DMS79 treated with DMSO at 0.1 percent for 48 hours (cell line): ENCODE measurements around the gene SPTBN5.

Experiments
- DNase-seq: peaks from one replicate; lab custom pipeline; 2025; lab: John Stamatoyannopoulos, UW

Gene SPTBN5

DNA sequence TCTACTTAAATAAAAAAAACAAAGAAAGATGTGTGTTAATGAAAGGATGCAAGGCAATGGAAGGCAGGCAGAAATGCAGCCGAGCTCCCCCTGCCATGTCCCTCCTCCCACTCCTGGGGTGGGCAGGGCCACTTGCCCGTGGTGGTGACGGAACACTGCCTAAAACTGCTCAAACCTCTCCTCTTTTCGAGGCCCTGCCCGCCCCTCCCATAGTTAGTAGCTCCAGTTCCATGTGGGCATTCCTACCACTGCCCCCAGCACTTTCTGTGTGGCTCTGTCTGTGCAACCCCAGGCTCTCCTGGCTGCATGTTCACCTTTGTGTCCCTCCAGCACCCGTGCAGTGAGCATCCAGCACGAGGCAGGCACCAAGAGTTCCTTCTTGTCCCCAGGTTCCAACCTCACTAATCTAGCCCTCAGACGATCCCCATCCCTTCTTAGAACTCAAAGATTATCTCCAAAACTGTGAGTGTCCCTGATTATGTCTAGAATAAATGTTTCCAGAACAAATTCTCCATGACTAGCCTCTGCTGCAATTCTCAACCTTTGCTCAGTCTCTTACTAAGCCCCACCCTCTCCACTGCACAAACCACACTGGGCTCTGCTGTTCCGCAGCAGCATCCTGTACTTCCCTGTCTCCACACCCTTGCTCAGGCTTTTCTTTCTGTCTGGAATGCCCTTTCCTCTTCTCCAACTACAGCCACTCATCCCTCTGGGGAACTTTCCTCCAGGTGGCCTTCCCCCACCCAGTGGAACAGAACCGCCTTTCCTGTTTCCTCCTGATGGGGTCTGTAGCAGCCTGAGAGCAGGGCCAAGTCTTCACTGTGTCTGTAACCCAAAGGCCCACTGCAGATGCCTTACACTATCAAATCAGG, 32.6 kb upstream of the SPTBN5 start:
- no peak for DNase-seq

- no peak for DNase-seq
Measured at GRCh38 chr15:41925086-41925608, 31.3 kb upstream of the SPTBN5 start.

DNA sequence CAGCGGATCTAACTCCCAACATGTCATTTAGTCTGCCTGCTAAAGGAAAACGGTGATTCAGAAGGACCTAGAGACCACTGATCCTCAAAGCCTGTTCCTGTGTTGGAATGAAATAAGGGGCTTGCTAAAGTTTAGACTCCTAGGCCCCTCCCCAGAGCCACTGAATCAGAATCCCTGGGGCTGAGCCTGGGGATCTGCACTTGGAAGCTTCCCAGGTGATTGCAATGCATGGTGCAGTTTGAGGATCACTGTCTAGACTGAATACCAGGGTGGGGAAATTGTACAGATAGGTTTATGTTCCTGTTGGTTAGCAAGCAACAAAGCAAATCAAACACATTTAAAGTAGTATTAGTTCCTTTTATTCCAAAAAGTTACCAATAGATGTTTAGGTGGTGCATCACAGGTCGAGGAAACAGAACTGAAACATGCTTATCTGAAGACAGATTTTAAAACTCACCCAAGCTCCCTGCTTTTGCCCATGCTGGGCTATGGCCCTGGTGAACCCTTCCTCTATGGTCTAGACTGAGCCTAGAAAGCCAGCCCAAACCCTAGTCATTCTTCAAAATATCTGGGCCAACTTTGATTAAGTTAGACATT, 29.6 kb upstream of the SPTBN5 start:
- no peak for DNase-seq

DNA sequence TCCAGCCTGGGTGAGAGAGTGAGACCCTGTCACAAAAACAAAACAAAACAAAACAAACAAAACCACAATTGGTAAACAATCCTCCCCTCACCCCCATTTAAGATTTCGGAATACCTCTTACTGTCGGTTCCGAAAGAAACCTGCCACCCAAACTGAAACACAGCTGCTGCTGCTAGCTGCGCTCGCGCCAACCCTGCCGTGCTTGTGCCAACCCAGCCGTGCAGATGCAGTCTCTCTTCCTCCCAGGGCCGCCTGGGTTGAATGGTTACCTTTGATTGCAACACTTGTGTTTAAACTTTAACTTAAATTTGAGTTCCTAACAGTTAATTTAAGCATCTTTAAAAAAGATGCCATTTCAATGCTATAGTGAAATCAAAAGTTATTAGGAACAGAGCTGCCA, 28.5 kb upstream of the SPTBN5 start:
- no peak for DNase-seq

DNA sequence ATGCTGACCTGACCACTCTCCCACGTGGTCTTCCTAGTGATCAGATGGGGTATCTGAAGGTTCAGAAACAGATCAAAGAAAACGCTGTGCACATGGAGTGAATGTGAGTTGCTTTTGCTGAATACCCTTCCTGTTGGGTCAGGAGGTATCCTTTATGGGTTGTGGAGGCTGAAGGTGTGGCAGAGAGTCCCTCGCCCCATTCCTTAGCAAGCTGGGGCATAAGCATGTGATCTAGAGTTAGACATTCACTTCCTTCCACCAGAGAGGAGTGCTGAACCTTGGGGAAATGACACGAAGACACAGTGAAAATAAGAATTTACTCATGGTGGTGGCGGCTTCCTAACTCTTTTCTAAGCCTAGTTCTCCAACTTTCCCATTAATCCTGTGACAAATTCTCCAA, 27.8 kb upstream of the SPTBN5 start:
- DNase-seq: no peak

GRCh38 chr15:41921167-41921566, 27.3 kb upstream of the SPTBN5 start:
- no peak for DNase-seq

DNA sequence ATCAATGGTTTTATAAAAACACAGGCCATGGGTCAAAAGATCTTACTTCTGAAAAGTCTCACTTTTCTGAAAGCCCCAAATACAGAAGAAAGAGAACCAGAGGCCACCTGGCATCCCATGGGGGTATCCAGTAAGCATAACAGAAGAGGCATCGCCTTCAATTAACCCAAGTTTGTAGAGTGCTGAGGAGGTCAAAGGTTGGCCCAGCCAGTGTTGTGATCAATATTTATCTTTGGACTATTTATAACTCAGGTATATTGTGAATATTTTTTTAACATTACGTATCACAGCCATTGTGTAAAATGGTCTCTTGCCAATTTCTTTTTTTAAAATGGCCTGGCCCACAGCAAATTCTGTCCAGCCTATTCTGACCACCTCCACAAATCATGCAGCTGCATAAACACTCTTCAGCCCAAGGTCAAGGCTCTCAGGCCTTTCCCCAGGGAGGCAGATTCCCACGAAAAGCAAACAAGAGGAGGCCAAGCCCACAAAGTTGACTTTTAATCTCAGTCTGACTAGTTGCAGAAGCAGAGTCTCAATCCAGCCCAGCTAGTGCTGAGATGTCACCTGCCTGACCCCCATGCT, 26.2 kb upstream of the SPTBN5 start:
- DNase-seq: no peak

GRCh38 chr15:41919201-41919820, 25.5 kb upstream of the SPTBN5 start:
- DNase-seq: no peak

DNA sequence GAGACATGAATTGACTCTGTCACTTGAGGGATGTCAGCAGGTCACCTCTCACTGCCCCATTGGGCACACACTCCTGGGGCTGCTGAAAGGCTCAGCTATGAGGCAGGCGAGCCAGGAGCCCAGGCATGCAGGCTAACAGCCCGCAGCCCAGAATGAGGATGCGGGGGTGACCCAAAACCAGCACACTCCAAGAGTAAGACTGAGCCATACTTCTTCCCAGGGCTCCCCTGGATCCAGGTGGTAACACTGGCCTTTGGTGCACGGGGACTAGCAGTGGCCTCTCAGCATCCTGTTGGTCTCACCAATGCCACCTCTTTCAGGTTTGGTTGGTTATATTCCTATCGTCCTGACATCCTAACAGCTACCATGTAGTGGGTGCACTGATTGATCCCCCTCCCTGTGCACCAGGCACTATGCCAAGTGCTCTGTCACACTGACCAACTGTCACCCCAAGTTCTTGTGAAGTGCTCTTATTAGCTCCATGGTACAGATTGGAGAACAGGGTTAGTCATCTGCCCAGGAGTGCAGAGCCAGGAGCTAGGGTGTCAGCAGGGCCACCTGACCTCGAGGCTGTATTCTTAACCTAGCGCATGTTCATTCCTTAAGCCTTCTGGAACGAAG, 24.8 kb upstream of the SPTBN5 start:
- no peak for DNase-seq

GRCh38 chr15:41917767-41918430, 24.0 kb upstream of the SPTBN5 start:
- DNase-seq: no peak

DNA sequence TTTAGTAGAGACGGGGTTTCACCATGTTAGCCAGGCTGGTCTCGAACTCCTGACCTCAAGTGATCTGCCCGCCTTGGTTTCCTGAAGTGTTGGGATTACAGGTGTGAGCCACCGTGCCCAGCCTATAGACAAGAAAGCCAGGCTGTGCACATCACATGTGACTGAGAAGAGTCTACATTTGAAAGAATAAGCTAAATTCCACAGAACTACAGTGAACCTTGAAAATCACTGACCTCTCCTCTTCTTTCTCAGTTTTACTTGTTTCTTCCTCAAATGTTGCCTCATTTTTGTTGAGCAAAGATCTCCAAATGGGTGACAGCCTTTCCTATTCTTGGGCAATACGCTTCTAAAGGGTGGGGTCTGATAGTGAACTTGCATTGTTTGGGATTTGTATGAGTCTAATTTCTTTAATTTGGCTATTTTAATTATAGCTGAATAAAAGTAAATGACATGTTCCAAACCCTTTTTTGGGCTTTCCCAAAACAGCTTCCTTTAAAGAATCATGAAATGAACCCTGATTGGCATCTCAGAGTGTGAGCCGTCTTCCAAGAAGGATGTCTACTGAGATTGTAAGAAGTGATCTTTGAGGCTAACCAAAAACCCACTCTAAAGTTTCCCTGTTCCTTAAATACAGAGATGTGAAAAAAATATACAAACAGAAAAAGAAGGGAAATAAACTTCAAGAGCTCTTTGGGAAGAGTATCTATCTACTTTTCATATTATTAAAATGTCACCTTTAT, 21.6 kb upstream of the SPTBN5 start:
- DNase-seq: no peak

DNA sequence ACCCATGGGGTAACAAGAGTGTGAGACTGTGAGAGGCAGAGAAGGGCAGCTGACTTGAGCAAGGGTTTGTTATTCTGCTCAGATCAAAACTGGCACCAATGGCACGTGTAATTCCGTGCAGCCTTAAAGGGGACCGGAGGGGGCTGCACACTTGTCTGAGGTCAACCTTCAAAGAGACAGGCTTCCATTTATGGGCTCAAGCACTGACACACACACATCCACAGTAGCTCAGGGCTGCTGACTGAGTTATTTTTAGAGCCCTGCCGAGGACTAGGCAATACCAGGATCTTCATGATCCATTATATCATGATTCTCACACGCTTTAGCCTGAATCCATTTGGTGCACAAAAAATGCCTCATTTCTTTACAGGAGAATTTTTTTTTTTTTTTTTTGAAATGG, 20.6 kb upstream of the SPTBN5 start:
- DNase-seq: no peak

GRCh38 chr15:41913256-41913655, 19.4 kb upstream of the SPTBN5 start:
- no peak for DNase-seq

DNA sequence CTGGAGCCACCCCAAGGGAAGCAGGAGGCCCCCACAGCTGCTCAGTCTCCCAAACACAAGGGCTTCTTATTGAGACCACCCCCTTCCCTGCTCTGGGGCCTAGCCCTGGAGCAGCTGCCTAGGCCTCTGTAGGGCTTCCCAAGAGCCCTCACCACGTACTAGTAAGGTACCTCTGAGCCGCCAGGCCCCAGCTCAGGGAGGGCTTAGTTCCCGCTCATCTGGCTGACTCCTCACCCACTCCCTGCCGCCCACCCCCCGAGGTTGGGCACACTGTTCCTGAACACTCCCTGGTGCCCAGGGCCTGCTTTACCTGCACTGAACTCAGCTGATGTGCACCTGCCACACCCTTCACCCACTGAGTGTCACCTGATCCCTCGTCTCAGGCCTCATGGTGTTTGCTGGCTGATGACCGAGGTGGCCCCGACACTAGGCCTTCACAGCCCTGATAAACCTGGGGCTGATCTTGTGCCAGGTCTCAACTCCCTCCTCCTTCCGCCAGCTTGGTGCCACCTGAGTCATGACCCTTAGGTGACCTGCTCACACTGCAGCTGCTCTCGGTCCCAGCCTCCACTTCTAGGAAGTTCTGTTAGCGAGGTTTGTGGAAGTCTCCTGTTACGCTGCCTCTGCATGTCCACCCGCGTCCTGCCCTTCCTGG, 18.0 kb upstream of the SPTBN5 start:
- no peak for DNase-seq

- DNase-seq: no peak
Measured at GRCh38 chr15:41908736-41909461, 15.0 kb upstream of the SPTBN5 start.

GRCh38 chr15:41907141-41907540, 13.3 kb upstream of the SPTBN5 start:
- DNase-seq: no peak

GRCh38 chr15:41906608-41907007, 12.8 kb upstream of the SPTBN5 start:
- DNase-seq: no peak

GRCh38 chr15:41905036-41905793, 11.4 kb upstream of the SPTBN5 start:
- DNase-seq: no peak

GRCh38 chr15:41904541-41905005, 10.7 kb upstream of the SPTBN5 start:
- peak; percentile 17 for DNase-seq
